NCI-H1436 treated with DMSO at 0.1 percent for 48 hours (cell line): ENCODE measurements around the gene ABCB6.
"Not testable (repeated sequence)": the region's sequence is repeated elsewhere in the genome, so short reads cannot be mapped to it uniquely, and the experiment has no call there.

ENCODE experiments used
- DNase-seq: peaks from one replicate; lab custom pipeline; 2025; lab: John Stamatoyannopoulos, UW

The ABCB6 gene

DNA sequence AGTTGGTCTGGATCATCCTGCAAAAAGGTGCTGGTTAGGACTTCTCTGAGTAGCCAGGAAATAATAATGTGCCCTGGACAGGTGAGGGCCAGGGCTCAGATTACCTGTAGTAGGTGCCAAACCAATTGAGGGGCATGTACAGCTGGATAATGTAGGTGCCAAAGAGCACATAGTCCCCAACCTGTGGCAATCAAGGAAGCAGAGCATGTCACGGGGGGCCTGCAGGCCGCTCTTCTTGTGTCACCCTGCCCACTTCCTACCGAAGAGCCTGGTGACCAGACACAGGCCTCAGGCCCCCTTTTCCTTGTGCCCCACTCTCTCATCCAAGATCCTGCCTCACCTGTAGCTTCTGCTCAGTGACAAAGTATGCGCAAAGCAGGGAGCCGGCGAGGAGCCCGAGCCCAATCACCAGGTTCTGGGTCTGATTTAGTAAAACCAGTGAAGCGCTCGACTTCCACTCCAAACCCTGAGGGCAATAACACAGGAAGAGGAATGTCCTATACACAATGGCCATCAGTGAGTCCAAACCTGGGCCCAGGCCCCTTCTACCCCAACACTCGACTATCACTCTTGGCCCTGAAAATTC is 5.2 kb downstream of the ABCB6 start:
- DNase-seq: no peak

DNA sequence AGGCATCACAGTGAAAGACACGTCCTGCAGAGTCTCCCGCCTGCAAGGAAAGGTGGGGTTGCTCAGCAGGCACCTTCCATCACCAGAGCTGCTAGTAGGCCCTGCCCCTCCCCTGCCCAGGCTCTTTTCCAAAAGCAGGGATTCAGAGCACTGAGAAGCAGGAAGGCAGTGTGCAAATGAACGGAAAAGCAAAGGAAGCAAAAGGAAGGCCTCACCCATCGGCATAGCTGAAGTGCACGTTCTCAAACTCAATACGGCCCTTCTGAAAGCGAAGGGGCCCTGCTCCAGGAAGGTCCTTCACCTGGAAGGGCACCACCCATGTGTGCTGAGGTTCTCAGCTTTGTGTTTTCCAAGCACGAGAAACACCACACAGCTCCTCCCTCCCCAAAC is 5.7 kb downstream of the ABCB6 start:
- DNase-seq: no peak

DNA sequence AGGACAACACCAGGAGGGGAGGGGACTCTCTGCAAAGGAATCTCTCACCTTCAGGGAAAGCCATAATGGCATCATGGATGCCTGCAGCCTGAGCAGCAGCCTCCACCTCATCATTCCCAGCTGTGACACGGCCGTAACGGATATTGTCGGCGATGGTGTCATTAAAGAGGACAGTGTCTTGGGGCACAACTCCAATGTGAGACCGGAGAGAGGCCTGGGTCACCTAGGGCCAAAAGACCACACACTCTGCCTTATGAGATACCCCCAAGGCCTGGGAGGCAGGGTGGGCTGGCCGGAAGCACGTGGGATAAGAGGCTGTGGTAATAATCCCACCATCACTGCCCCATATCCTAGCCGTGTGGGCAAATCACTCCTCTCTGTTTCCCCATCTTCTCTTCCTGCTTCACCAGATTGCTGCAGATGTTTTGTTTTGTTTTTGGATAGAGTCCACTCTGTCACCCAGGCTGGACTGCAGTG is 7.8 kb downstream of the ABCB6 start:
- DNase-seq: no peak

DNA sequence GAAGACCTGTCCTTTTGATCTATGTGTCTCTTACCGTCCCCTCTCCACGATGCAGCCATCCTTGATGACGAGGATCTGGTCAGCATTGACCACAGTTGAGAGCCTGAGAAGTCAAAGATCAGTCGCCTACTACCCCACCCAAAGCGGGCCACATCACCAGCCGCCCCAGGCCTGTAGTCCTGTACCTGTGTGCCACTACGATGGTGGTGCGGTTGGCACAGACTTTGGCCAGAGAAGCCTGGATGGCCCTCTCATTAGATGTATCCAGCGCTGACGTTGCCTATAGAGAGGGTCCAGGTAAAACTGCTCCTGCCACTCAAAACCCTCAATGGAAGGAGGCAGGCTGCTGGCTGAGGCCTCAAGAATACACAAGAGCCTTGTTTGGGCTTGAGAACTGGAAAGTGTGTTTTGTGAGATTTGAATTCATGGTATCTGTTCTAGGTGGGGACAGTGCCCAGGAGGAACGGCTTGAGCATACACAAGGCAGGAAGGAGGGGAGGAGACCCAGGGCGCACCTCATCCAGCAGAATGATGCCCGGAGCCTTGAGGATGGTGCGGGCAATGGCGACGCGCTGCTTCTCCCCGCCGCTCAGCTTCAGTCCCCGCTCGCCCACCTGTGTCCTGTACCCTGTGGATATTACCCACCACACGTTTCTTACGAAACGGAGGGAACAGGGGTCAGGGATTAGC is 8.4 kb downstream of the ABCB6 start:
- DNase-seq: no peak

DNA sequence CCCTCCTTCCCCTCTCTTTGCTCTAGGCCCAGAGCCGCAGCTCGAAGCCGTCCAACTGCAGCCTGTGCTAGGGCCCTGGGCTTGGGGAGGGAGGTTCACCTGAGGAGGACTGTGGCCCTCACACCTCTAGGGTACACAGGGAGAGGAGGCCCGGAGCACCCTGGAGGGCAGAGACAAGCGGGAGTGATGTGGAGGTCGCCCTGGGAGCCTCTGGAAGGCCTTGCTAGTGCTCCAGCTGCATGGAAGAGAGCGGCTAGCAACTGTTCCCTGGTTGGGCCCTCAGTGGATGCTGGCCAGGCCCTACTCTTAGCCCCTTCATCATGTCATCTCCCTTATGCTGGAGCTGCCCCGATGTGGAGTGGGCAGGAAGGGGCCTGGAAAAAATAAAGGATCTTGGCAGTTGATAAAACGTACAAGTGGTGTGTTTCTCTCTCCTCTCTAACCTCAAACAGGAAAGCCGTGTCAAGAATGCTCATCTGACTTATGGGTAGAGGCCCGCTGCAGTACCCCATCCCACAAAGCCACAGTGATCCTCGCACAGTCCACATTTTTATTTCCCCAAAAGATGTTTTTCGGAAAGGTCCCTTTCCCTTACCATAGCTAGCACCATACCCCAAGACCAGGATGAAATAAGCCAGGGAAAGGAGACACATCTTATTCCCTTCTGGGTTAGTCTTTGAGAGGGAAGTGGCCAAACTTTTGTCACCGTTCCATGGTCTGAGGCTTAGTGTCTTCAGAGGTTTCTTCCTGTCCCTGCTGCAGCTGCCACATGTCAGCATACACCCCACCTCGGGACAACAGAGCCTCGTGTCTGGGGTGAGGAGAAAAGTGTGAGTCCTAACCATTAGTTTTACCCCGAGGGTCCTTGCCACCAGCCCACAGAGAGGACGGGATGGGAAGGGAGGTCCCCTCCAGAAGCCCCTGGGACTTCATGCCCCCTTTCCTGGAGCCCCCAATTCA is 9.2 kb downstream of the ABCB6 start:
- DNase-seq: no peak

DNA sequence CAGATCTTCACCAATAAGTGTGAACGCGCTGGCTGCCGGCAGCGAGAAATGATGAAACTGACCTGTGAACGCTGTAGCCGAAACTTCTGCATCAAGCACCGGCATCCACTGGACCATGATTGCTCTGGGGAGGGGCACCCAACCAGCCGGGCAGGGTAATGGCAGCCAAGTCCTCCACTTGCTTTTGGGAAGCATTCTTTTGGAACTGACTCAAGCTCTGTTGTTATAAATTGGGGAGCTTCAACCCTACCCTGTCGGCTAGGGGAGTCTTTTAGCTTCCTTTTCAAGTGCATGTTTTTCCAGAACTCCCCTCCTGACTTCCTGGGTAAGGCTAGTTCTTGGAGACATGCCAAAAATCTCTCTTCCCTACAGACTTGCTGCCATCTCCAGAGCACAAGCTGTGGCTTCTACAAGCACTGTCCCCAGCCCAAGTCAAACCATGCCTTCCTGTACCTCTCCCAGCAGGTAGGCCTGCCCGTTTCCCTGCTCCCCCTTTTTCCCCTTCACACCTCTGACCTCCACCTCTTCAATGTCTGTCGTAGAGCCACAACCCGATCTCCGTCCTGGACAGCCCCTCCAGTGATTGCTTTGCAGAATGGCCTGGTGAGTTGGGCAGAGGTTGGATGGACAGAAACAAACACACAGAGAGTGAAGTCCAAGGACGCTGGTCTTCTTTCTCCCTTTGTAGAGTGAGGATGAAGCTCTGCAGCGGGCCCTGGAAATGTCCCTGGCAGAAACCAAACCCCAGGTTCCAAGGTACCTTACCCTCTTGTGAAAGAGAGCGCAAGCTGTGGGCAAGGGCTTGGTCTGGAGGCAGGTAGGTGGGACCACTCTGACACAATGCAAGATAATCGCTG is 10.6 kb downstream of the ABCB6 start:
- DNase-seq: no peak

DNA sequence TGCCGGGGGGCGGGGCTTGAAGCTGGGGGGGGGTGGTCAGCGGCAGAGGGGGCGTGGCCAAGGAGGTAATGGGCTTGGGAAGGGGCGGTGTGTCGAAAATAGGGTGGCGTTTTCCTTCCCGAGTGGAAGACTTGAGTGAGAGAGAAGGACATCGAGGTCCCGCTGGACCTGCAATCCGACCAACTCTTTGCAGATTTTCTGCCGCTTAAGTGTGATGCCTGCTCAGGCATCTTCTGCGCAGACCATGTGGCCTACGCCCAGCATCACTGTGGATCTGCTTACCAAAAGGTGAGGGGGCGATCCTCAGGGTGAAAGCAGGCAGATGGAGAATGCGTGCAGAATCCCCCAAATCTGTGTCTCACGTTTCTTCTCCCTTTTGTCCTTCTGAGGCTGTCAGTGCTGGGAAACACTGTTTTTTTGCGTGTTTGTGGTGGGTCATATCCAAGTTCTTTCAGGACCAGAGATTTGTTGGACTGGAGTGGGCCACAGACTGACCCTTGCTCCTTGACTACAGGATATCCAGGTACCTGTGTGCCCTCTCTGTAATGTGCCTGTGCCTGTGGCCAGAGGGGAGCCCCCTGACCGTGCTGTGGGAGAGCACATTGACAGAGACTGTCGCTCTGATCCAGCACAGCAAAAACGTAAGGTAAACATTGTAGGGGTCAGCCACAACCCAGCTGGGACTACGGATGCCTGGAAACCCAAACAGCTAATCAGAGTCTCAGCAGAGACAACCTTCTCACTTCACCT is 11.4 kb downstream of the ABCB6 start:
- no peak for DNase-seq

DNA sequence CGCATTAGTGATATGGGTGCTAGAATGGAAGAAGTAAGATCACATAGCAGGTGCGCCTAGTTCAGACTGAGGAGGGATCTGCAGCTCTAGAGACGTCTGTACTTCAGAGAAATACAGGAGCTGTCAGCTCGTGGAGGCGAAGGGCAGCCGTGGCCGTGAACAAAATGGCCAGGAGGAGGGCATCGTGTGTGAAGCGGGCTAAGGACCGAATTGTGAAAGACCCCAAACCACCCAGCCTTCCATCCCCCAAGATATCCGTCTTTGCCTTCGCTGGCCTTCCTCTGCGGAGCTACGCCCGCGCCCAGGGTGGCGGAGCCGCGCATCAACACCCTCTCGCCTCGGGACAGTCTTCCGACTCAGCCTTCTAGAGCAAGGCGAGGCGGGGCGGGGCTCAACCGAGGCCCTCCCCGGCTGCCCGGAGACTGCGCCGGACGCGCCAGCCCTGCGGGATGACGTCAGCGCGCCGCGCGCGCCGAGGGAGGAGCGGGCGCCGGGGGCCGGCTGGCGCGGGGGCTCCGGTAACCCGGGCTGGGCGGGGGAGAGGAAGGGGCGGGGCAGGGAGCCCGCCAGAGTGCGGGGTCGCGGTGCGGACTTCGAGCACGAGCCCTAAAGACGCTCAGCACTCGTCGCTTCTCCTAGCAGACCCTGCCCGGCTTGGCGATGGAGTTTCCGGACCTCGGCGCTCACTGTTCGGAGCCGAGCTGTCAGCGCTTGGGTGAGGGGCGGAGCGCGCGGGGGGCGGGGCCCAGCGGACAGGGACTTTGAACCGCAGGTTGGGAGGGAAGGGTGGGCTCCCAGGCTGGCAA is 12.2 kb downstream of the ABCB6 start, which contains the start of gene ZFAND2B:
TSS of gene ZFAND2B (plus strand) at position 455 of the 806 bp plus-strand sequence. CDS start at position 661, 206 bp downstream.
- DNase-seq: peak; percentile 68

DNA sequence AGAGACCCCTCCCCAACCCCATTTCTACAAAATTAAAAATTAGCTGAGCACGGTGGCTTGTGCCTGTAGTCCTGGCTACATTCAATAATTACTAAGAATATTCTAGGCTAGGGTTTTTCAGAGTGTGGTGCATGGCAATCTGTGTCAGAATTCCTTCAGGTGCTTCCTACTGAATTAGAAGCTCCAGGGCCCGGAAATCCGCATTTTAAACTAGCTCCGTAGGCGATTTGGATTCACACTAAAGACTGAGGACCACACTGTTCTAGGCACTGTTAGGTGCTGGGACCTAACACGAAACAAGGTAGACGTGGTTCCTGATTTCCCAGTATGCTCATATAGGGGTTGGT is 12.8 kb downstream of the ABCB6 start:
- DNase-seq: no peak

DNA sequence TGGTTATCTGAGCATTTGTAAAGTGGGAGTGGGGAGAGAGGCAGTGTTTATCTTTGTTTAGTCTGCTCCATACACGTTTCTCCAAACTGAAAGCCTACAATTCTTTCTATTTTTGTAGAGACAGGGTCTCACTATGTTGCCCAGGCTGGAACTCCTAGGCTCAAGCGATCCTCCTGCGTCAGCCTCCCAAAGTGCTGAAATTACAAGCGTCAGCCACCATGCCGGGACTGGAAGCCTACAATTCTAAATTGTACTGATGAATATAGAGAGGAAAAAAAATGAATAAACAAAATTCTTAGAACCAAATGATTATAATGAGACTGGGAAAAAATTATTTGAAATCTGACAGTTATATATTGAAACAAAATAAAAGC is 13.6 kb downstream of the ABCB6 start:
- DNase-seq: no peak

DNA sequence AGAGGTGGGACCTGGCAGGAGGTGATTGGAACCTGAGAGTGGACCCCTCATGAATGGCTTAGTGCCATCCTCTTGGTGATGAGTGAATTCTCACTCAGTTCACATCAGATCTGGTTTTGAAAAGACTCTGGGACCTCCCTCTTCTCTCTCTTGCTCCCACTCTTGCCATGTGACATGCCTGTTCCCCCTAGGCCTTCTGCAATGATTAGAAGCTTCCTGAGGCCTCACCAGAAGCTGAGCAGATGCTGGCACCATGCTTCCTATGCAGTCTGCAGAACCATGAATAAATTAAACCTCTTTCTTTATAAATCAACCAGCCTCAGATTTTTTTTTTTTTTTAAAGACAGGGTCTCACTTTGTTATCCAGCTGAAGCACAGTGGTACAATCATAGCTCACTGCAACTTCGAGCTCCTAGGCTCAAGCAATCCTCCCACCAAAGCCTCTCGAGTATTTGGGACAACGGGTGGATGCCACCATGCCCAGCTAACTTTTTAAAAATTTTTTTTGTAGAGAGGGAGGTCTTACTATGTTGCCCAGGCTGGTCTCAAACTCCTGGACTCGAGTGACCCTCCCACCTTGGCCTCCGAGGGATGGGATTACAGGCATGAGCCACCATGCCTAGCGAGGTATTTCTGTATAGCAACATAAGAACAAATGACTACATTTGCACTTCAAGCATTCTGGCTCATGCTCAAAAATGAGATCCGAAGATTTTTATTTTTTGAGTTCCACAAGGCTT is 14.2 kb downstream of the ABCB6 start:
- DNase-seq: no peak

DNA sequence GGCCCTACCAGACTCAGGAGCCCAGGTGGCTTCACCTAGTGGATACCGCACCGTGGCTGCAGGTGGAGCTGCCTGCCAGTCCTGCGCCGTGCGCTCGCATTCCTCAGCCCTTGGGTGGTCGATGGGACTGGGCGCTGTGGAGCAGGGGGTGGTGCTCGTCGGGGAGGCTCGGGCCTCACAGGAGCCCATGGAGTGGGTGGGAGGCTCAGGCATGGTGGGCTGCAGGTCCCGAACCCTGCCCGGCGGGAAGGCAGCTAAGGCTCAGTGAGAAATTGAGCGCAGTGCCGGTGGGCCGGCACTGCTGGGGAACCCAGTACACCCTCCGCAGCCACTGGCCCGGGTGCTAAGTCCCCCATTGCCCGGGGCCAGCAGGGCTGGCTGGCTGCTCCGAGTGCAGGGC is 17.4 kb downstream of the ABCB6 start:
- DNase-seq: not testable (repeated sequence)

DNA sequence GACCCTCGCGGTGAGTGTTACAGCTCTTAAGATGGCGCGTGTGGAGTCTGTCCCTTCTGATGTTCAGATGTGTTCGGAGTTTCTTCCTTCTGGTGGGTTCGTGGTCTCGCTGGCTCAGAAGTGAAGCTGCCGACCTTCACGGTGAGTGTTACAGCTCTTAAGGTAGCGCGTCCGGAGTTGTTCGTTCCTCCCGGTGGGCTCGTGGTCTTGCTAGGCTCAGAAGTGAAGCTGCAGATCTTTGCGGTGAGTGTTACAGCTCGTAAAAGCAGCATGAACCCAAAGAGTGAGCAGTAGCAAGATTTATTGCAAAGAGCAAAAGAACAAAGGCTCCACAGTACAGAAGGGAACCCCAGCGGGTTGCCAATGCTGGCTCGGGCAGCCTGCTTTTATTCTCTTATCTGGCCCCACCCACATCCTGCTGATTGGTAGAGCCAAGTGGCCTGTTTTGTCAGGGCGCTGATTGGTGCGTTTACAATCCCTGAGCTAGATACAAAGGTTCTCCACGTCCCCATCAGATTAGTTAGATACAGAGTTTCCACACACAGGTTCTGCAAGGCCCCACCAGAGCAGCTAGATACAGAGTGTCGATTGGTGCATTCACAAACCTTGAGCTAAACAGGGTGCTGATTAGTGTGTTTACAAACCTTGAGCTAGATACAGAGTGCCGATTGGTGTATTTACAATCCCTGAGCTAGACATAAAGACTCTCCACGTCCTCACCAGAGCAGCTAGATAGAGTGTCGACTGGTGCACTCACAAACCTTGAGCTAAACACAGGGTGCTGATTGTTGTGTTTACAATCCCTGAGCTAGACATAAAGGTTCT is 18.0 kb downstream of the ABCB6 start:
- not testable (repeated sequence) for DNase-seq

DNA sequence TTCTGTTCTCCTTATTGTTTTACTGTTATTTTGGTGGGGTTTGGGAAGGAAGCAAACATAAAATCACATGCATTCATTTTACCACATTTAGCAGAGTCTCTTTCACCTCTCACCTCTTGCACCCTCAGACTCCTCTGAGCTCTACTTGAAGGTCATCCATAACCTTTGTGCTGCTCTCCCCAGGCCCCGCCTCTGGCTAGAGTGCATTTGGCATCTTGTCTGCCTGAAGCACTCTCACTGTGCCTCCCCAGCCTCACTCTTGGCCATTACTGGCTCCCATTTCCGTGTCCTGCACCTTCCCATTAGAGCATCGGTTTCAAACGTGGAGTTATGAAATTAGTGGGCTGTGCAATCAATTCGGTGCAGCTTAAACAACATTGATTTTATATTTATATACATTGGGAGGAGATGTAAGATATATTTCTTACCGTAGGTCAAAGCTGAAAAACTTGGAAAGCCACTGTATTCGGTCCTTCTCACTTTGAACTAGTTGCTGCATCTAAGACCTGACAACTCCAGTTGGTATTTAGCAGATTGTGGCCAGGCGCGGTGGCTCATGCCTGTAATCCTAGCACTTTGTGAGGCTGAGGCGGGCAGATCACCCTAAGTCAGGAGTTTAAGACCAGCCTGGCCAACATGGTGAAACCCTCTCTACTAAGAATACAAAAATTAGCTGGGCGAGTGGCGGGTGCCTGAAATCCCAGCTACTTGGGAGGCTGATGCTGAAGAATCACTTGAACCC is 19.1 kb downstream of the ABCB6 start:
- no peak for DNase-seq

DNA sequence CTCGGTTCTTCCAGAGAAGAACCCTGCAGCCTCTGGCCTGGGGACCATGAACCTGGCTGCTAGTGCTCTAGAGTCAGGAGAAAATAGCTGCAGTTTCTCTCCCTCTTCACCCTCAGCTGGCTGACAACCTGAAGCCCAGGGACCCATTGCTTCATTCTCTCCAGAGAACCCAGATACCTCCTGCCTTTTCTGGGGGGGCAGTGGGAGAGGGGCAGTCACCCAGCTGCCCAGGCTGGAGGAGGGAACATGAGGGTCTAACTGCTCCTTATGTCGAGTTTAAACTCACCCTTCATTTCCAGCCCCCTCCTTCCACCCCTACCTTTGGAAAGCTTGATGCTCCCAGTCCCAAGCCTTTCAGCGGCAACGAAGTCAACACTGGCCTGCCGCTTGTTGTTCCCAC is 19.8 kb downstream of the ABCB6 start:
- DNase-seq: no peak

DNA sequence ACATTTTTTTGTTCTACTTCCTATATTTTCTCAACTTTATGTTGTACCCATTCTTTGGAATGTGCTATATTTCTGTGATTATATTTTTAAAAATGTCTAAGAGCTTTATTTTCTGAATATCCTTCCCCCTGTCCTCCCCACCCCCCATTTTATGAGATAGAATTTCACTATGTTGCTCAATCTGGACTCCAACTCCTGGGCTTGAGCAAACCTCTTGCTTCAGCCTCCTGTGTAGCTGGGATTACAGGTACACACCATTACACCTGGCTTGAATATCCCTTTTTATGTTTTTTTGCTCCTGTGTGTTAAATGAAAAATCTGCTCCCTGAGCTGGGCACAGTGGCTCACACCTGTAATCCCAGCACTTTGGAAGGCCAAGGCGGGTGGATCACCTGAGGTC is 21.4 kb downstream of the ABCB6 start:
- no peak for DNase-seq

DNA sequence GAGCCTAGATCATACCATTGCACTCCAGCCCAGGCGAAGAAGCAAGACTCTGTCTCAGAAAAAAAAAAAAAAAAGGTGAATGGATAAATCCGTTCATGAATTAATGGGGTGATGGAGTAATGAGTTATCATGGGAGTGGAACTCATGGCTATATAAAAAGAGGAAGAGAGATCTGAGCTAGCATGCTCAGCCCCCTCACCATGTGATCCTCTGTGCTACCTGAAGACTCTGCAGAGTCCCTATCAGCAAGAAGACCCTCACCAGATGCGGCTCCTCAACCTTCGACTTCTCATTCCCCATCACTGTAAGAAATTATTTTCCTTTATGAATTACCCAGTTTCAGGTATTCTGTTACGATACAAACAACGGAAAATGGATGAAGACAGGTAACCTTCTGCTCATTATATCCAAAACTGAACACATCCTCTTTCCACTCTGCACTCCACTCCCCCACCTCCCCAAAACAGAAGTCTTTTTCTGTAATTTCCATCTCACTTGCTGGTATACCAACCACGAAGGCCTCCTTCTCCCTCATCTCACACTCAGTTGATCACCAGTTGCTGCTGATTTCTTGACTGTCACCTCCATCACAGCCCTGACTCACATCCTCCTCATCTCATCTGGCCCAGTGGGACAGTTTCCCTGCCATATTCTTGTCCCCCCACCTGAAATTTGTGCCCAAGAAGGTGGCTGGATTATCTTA is 31.9 kb downstream of the ABCB6 start:
- no peak for DNase-seq
